Activated T-cell treated with anti-CD3 and anti-CD28 coated beads for 48 hours (primary cell): ENCODE measurements around the gene GATAD1.
A peak's percentile ranks its signal among the peaks of the same experiment; 100 is the strongest.
"Not testable (repeated sequence)": the region's sequence is repeated elsewhere in the genome, so short reads cannot be mapped to it uniquely, and the experiment has no call there.

ENCODE experiments used
- DNase-seq: peaks from one replicate; pipeline ENCODE4 v3.0.0-alpha.2; 2020; ENCODE audit warnings: low read depth

Gene GATAD1

DNA sequence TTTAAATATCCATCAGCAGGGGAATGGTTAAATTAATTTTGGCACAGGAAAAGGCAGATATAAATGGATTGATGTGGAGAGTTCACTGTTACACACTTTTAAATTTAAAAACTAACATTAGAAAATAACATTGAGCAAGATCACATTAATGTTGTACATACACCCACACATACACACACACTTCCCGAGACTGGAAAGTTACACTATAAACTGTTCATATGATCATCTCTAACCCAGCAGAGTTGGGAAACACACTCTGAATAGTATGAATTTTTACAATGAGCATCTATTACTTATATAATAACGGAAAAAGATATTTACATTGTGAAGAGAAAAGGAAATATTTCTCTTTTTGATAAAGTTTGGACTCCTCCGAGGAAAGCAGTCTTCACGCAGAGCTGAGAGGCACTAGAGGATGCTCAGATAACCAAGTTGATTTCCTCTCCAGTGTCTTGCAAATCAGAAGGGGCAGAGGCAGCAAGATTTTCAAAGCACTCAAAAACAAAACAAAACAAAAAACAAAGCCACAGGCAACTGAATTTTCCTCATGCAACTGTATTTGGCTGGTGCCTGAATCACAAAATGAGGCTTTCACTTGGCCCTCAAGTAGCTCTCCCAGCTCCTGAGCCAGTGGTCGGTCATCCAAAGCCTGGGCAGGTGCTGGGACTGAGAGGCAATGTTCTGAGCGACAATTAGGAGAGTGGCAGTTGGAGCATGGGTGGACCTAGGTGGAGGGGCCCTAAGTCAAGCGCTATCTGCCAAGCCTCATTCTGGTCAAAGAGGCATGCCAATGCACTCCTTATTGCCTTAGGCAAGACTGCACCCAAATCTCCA lies 10.5 kb upstream of the GATAD1 start:
- no peak for DNase-seq

DNA sequence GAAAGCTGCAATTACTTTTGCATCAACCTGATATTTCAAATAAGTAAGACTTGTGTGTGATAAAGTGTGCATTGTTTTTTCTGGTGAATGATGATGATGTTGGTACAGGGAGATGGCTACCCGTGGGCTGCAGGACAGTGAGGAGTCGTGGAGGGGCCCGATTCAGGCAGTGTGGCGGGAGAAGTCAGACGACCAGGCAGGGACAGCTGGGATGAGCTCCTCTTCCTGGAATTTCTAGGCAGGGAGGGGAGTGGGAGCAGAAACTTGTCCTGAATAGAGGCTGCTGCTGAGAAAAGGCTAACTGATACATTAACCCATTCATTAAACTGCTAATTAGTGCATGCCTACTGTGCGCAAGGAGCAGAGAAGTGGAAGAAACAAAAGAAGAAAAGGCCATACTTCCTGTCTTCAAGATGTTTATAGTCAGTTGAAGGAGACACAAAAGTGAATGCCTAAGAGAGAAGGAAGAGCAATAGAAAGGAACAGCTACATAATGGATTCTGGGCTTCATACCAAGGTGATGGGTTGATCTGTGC lies 9.3 kb upstream of the GATAD1 start:
- DNase-seq, result no peak

DNA sequence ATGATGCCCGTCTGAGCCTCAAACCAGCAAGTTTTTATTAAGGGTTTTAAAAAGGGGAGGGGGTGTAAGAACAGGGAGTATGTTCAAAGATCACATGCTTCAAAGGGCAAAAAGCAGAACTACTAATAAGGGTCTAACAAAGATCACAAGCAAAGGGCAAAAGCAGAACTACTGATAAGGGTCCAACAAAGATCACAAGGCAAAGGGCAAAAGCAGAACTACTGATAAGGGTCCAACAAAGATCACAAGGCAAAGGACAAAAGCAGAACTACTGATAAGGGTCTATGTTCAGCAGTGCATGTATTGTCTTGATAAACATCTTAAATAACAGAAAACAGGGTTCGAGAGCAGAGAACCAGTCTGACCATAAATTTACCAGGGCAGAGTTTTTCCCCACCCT lies 4.6 kb upstream of the GATAD1 start:
- not testable (repeated sequence) for DNase-seq

DNA sequence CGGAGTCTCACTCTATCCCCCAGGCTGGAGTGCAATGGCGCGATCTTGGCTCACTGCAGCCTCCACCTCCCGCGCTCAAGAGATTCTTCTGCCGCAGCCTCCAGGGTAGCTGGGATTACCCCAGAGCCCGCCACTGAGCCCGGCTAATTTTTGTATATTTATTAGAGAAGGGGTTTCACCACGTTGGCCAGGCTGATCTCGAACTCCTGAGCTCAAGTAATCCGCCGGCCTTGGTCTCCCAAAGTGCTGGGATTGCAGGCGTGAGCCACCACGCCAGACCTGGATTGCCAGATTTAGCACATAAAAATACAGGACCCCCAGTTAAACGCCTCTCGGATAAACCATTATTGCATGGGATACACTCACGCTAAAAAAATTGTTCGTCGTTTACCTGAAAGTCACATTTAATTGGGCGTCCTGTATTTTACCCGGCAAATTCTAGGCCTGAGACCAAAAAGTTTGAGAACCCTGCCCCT lies 375 bp upstream of the GATAD1 start:
- DNase-seq, result no peak

DNA sequence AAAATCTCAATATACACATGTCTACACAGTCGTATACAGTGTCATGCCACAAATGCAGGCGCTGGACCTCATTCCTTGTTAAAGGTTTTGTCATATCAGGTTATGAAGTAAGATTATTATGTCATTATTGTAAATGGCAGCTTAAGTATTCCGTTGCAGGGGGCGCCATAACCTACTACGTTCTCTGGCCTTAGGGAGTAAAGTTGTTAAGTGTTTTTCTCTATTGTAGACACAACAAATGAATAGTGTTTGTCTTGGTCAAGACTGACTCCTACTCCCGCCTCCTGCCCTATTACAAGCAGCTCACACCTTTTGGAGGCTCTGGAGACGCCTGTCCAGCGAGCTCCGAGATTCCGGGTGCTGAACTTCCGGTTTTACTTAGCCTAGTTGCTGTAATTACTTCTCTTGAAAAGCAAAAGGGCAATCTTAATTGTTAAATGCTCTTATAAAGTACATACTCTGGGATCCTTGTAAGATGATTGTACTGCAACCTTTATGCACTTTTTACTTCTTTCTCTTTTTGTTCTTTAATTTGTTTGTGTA lies 994 bp downstream of the GATAD1 start:
- peak; percentile 10 for DNase-seq

DNA sequence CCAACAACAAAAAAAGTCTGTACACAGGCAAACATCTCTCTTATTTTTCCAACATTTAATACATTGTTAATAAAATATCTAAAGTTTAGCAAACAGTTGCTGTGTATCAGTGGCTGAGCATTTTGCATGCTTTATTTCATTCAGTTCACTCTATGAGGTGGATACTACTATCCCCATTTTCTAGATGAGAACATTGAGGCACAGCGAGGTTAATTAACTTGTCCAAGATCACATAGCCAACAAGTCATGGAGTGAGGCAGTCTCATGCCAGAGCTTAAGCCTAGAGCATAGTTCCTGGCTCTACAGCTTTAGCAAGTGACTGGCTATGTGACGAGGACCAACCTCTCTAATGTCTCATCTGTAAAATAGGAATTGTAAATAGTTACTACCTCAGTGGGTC lies 4.4 kb downstream of the GATAD1 start:
- no peak for DNase-seq

DNA sequence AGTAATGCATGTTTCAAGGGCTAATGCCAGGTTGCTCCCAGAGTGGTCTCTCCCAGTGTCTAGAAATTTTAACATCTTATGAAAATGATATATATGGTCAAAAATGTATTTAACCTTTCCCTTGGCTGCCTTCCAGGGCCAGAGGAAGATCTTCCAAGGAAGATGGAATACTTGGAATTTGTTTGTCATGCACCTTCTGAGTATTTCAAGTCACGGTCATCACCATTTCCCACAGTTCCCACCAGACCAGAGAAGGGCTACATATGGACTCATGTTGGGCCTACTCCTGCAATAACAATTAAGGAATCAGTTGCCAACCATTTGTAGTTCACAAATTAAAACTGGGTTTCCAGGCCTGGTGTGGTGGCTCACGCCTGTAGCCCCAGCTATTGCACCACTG lies 9.0 kb downstream of the GATAD1 start:
- DNase-seq, result no peak

DNA sequence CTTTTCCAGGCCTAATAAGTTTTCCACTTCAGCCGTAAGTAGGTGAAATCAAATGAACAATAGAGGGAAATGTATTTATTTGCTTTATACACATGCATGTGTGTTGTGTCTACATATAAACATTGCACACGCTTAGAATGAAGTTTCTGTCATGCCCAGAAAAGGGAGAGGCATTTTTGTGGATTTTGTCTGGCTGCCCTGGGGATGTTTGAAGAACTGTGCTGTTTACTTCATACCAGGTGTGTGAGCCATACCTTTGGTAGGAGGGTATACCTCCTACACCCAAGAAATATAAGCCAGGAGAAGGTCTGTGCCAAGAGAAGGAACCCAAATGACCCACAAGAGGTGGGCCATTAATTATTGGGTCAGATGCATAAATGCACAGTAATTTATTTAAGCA lies 12.8 kb downstream of the GATAD1 start:
- DNase-seq, result no peak

DNA sequence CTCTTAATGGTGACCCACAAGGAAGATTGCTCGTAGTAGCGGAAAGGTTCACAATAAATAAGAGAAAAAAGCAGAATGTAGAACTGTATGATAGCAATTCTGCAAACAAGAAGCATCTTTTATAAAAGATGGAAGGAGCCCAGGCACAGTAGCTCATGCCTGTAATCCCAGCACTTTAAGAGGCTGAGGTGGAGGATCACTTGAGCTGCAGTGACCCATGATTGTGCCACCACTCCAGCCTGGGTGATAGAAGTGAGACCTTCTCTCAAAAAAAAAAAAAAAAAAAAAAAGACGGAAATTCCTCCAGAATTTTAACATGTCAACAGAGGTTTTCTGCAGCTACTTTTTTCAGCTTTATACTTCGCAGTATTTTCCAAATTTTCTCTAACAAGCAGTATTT lies 13.2 kb downstream of the GATAD1 start:
- no peak for DNase-seq

DNA sequence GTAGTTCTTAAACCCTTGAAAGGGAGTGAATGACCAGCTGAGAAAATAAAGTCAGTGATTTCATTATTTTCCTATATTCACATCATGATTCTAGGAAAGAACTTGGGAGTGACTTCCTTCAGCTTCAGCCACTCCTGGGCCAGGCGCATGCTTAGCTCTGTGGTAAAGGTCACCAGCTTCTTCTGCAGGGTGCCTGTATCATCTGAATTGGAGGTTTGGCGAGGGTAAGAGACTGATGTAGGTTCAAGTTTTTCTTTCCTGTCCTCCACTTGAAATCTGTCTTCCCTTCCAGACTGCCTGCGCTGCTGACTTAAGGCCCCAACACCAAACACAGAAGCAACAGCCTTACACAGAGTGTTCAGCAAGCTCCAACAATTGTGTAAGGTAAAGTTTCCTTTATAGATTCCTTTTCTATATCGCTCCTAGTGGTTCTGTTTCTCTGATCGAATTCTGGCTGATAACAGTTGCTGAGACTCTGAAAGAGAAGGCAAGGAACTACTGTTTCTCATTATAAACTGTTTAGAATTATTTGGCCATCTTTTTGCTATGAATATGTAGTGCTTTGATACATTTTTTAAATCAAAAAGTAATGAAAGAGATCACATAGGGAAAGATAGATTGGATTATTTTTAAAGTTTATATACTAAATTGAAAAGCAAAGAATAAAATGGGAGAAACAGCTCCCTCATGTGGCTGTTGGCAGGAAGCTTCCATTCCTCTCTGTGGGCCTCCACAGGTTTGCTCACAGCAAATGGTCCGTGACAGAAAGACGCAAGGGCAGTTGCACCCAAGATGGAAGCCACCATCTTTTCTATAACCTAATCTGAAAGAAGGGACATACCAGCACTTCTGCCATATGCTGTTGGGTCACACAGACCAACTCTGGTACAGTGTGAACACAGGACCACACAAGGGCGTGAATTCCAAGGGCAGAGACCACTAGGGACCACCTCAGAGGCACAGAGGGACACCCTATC lies 14.0 kb downstream of the GATAD1 start:
- peak; percentile 11 for DNase-seq

DNA sequence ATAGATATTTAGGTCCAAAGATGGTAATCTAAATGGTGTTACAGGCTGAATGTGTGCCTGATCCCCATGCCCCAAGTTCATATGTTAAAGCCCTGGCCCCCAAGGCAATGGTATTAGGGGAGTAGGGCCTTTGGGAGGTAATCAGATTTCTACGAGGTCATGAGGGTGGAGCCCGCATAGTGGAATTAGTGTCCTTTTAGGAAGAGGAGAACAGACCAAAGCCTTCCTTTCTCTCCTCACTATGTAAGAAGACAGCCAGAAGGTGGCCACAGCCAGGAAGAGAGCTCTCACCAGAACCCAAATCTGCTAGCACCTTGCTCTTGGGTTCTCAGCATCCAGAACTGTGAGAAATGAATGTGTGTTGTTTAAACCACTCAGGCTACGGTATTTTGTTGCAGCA lies 15.3 kb downstream of the GATAD1 start:
- DNase-seq, result no peak

DNA sequence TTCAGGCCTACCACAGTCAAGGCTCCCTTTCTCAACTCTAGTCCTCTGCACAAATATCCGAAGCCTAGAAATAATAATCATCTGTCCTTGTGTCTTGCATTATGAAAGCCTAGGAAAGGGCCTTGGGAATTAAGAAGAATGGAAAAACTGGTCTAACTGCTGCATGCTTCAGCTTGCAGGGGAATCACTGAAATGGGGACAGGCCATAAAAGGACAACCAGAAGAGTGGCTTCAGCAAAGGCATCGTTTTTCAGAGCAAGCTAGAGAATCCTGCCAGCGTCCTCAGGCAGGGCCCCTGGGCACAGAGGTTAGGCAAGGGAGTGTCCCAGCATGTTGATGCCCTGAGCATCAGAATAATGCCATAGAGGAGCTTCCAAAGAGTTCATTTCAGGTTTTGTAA lies 17.2 kb downstream of the GATAD1 start:
- DNase-seq, result no peak

DNA sequence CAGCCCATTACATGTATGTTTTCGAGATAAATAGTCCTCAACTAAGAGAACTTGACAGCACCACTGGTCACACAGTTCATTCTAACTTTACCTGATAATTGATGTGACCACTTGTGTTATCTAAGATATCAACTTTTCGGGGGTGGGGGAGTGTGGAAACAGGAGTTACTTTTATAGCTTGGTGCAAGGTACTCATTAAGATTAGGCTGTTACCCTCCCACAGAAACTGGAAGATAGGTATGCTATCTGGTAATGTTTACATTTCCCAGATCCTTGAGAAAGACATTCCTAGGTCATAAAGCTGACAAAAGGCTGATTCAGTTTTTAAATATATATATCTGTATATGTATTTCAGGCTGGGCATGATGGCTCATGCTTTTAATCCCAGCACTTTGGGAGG lies 19.4 kb downstream of the GATAD1 start:
- DNase-seq, result no peak

DNA sequence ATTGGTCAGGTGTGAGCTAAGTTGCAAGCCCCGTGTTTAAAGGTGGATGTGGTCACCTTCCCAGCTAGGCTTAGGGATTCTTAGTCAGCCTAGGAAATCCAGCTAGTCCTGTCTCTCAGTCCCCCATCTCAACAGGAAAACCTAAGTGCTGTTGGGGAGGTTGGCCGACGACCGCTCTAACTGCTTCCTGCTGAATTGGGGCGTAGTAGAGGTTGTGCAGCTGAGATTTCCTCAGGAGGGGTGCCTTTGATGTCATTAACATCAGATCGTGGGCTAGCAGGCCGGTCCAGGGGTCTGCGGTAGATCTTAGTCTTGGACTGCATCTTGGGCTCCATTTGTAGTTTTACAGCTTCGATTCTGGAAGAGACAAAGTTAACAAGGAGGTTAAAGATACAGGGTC lies 21.3 kb downstream of the GATAD1 start:
- not testable (repeated sequence) for DNase-seq

DNA sequence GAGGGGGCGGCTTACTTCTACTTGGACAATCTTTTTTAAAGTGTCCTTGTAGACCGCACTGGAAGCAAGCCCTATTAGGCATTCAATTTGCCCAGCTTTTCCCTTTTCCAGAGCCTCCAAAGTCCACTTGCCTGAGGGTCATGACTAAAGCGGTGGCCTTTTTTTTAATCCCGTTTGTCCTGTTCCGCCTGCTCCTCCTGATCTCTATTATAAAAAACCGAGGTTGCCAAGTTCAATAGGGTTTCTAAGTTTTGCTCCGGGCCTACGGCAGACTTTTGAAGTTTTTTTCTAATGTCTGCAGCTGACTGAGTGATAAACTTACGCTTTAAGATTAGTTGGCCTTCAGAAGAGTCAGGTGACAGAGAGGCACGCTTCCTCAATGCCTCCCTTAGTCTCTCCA lies 26.7 kb downstream of the GATAD1 start:
- DNase-seq, result not testable (repeated sequence)

DNA sequence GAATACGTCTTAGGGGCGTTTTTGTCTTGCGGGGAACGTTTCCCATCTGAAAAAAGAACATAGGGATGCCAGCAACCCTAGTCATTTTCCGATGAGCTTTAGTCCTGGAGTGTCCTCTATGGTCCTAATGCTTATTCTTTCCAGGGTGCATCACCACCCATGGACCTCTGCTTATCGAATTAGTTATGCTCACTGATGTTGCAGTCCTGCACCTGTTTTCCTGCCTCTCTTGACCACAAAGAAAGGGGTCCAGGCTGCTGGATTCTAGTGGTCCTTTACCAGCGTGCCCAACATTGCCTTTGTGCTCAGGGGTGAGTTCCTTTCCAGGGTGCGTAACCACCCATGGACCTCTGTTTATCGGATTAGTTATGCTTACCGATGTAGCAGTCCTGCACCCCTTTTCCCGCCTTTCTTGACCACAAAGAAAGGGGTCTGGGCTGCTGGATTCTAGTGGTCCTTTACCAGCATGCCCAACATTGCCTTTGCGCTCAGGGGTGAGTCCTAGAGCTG lies 28.0 kb downstream of the GATAD1 start:
- not testable (repeated sequence) for DNase-seq

DNA sequence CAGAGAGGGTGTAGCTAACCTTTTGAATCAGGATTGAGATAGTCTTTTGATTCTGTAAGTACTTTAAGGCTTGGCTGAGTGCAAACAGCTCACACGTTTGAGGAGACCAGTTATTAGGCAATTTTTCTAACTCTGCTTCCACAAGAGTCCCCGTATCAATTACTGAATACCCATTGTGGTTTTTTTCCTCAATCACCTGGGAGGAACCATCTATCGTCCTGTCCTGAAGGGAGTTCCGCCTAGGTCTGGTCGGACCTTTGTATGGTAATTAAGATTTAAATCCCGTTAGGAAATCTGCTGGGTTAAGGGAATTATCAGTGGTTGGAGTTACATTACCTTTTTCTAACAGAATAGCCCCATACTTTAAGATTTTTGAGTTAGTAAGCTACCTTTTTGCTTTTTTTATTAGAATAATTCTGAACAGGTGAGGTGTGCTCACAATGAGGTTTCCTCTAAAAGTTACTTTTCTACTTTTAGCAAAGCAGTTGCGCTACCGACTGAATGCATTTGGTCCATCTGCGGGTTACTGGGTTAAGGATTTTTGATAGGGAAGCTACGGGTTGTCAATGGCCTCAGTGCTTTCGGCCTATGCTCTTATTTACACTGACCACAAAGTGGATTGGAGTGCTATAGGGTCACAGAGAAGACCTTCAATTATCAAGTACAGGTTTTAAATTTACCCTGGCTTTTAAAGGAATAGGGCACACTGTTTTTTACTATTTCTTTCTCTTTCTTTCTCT lies 28.7 kb downstream of the GATAD1 start:
- DNase-seq, result not testable (repeated sequence)

DNA sequence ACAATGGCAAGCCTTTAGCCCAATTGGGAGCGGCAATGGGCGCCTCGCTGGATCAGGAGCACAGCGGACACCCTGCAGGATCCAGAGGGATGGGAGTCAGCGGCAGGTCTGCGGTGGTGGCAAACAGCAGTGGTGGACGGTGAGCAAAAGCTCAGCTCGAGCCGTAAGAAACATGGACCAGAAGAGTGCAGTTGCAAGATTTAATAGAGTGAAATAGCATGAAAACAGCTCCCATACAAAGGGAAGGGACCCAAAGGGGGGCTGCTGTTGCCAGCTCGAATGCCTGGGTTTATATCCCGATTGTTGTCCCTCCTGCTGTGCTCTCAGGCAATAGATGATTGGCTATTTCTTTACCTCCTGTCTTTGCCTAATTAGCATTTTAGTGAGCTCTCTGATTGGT lies 30.4 kb downstream of the GATAD1 start, which contains the start of gene ERVW-1:
ERVW-1 (minus strand) TSS at position 266 of the 400 bp plus-strand sequence. CDS start 7,565 bp downstream, outside the sequence.
- DNase-seq, result not testable (repeated sequence)

DNA sequence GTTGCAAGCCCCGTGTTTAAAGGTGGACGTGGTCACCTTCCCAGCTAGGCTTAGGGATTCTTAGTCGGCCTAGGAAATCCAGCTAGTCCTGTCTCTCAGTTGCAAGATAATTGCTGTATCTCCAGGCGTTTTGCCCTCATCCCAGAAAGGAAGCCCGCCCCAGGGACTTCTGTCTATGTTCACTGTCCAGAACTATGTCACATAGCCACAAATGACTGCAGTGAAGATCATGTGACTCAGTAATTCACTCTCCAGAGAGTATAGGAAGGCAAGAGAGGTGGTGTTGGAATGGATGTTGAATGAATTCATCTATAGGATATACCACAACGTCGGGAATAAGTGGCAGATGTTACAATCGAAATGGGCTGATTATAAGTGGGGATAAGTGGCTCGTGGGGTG lies 30.8 kb downstream of the GATAD1 start:
- DNase-seq, result no peak

DNA sequence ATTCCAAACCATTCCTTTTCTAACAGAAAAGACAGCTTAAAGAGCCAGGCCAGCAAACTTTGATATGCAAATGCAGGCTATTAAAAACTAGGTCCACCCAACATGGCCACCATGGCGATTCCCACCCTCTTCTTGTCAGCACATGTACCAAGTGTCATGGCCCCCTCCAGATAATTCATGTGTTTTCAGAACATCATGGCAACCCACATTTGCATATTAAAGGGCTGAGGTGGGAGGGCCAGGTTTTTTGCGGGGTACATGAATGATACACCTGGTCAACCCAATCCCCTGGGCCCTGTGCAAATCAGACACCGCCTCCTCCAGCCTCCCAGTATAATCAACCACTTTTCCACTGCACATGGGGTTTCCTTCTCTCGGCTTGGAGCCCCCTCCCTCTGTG lies 31.4 kb downstream of the GATAD1 start:
- DNase-seq, result no peak

DNA sequence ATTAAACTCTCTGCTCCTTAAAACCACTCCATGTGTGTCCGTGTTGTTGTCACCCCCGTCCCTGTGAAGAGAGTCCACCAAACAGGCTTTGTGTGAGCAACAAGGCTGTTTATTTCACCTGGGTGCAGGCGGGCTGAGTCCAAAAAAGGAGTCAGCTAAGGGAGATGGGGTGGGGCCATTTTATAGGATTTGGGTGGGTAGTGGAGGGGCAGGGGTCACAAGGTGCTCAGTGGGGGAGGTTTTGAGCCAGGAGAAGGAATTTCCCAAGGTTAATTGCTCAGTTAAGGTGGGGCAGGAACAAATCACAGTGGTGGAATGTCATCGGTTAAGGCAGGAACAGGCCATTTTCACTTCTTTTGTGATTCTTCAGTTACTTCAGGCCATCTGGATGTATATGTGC lies 31.9 kb downstream of the GATAD1 start:
- DNase-seq, result not testable (repeated sequence)
